ENCODE results near the gene MYL3.

- TF ChIP-seq POLR2A (IDR thresholded peaks at IDR 0.05; ENCODE audit: low read length) (no peak), GATA1 (IDR thresholded peaks at IDR 0.05; ENCODE audit: low read depth, low read length) (no peak)
These were observed 13.4 kb upstream of the MYL3 start for GRCh38 chr3:46876313-46877300.

Data from erythroblast (primary cell).